Endothelial cell of umbilical vein (primary cell): Measurements from ENCODE around the gene PSMB4. TPM values are rescaled to one million over a fixed set of nuclear protein-coding genes. Genes with fewer than 3 reads are reported as not detected.

ENCODE experiments used
- BruUV-seq: library from RNA; stranded (reverse); fragments of 400-500 nt; replicated peaks from 2 replicates; lab custom pipeline; 2021; lab: Mats Ljungman, UMichigan
- CTCF ChIA-PET: fragments of 300-600, 350-600 bp; sonication (Branson Sonifier 250); formaldehyde crosslinking; loops from one replicate; lab custom pipeline; 2021; ENCODE audit warnings: antibody characterized with exemption, inconsistent platforms; lab: Charles Lee
- POLR2A ChIA-PET: fragments of 300-600, 350-600 bp; sonication (Branson Sonifier 250); formaldehyde crosslinking; loops from one replicate; lab custom pipeline; 2021; ENCODE audit warnings: antibody characterized with exemption, inconsistent platforms; lab: Charles Lee
- DNase-seq: peaks from one replicate; pipeline ENCODE4 v3.0.0-alpha.2; 2011; ENCODE audit warnings: low read depth, low spot score
- FAIRE-seq: peaks from 2 replicates; lab custom pipeline; 2011; peaks lifted over from hg19 to GRCh38; lab: Jason Lieb, UNC
- H2AFZ ChIP-seq: 2 replicates; pipeline ENCODE4 v1.6.0; 2012; ENCODE audit warnings: low read depth, low read length, control low read depth, inconsistent platforms
- H3K27ac ChIP-seq: 2 replicates; pipeline ENCODE4 v1.5.1; 2011; ENCODE audit warnings: low read depth, mild to moderate bottlenecking, control low read depth, low read length, moderate library complexity; ENCODE audit not compliant: insufficient read depth
- H3K27me3 ChIP-seq, 2 experiments: 2 replicates each; pipeline versions ENCODE4 v1.6.0 to v1.6.1; 2011; ENCODE audit warnings: low read length in 2 of 2, mixed read lengths in 1 of 2; ENCODE audit not compliant: control insufficient read depth in 2 of 2, insufficient read depth in 2 of 2
- H3K36me3 ChIP-seq, 2 experiments: 2 replicates in 1 of 2; 3 replicates in 1 of 2; pipeline ENCODE4 v1.5.1; 2011; ENCODE audit warnings: low read length in 2 of 2, mild to moderate bottlenecking in 1 of 2, moderate library complexity in 1 of 2; ENCODE audit not compliant: control insufficient read depth in 2 of 2, insufficient read depth in 2 of 2; ENCODE audit errors: extremely low read depth in 1 of 2
- H3K4me1 ChIP-seq: 3 replicates; pipeline ENCODE4 v1.5.1; 2011; ENCODE audit warnings: mild to moderate bottlenecking, low read length; ENCODE audit not compliant: control insufficient read depth, insufficient read depth; ENCODE audit errors: extremely low read depth
- H3K4me2 ChIP-seq: 2 replicates; pipeline ENCODE4 v1.6.1; 2011; ENCODE audit warnings: low read length, control low read depth, mixed read lengths; ENCODE audit not compliant: insufficient read depth
- H3K4me3 ChIP-seq, 3 experiments: fragments of 200-600 bp in 1 of 3; sonication (generic), shearing (Covaris generic) in 1 of 3; replicated peaks in 1 of 3; 2 replicates each; pipeline ENCODE4 v1.5.1; 2011 to 2016; ENCODE audit warnings: control low read depth in 3 of 3, low read length in 3 of 3, mild to moderate bottlenecking in 2 of 3, inconsistent platforms in 1 of 3, low read depth in 1 of 3, moderate library complexity in 1 of 3; ENCODE audit not compliant: insufficient read depth in 1 of 3
- H3K79me2 ChIP-seq: 2 replicates; pipeline ENCODE4 v1.6.0; 2012; ENCODE audit warnings: low read length, inconsistent platforms; ENCODE audit not compliant: control insufficient read depth, insufficient read depth
- H3K9ac ChIP-seq: replicated peaks from 2 replicates; pipeline ENCODE3; 2011; ENCODE audit warnings: low read length, control low read depth; ENCODE audit not compliant: insufficient read depth; ENCODE audit errors: extremely low read depth
- H3K9me1 ChIP-seq: replicated peaks from 3 replicates; pipeline ENCODE4 v1.6.0; 2011; ENCODE audit warnings: mild to moderate bottlenecking, low read length; ENCODE audit not compliant: control insufficient read depth, insufficient read depth; ENCODE audit errors: extremely low read depth
- H3K9me3 ChIP-seq: replicated peaks from 2 replicates; pipeline ENCODE4 v1.5.1; 2012; ENCODE audit warnings: low read length, inconsistent platforms; ENCODE audit not compliant: control insufficient read depth, insufficient read depth
- H4K20me1 ChIP-seq: replicated peaks from 2 replicates; pipeline ENCODE3; 2011; ENCODE audit warnings: mild to moderate bottlenecking, low read length; ENCODE audit not compliant: control insufficient read depth, insufficient read depth; ENCODE audit errors: extremely low read depth
- EZH2 ChIP-seq: IDR thresholded peaks from 2 replicates; pipeline ENCODE4 v1.6.1; 2012; ENCODE audit warnings: borderline replicate concordance, low read depth, mild to moderate bottlenecking, moderate library complexity, low read length, inconsistent platforms; ENCODE audit not compliant: severe bottlenecking
- FOS ChIP-seq: IDR thresholded peaks from 2 replicates; pipeline ENCODE4 v1.6.1; 2011; ENCODE audit warnings: mild to moderate bottlenecking, low read length, moderate library complexity, borderline replicate concordance; ENCODE audit not compliant: insufficient read depth
- GATA2 ChIP-seq: IDR thresholded peaks from 2 replicates; pipeline ENCODE4 v1.7.0; 2011; ENCODE audit warnings: low read depth, mild to moderate bottlenecking, moderate library complexity, mixed read lengths, low read length; ENCODE audit not compliant: insufficient read length, insufficient read depth
- JUN ChIP-seq: IDR thresholded peaks from 2 replicates; pipeline ENCODE4 v1.6.1; 2011; ENCODE audit warnings: borderline replicate concordance, low read depth; ENCODE audit not compliant: insufficient read length, insufficient read depth
- MAX ChIP-seq: IDR thresholded peaks from 2 replicates; pipeline ENCODE4 v1.6.1; 2011; ENCODE audit not compliant: insufficient read depth, insufficient read length
- MYC ChIP-seq: IDR thresholded peaks from one replicate; pipeline ENCODE4 v1.6.1; 2011; ENCODE audit warnings: mild to moderate bottlenecking, low read depth, low read length
- POLR2A ChIP-seq: IDR thresholded peaks from 2 replicates; pipeline ENCODE4 v1.6.1; 2012; ENCODE audit warnings: low read depth, mild to moderate bottlenecking, control low read depth, low read length
- dilution Hi-C: fragments of 300-500 bp; cut with MboI; formaldehyde crosslinking; loops from one replicate; pipeline ENCODE4 v1.15.0; 2019; ENCODE audit warnings: low sequenced_read_pairs; ENCODE audit not compliant: extremely low pct_ligation_motif_present
- intact Hi-C: fragments of 100-400 bp; cut with micrococcal nuclease; formaldehyde crosslinking; loops from one replicate; pipeline ENCODE4 v1.10.0; 2022
- polyA plus RNA-seq, 4 experiments: library from polyadenylated mRNA; depleted of rRNA in 3 of 4; stranded (reverse) in 3 of 4; unstranded in 1 of 4; fragments of >200 nt; gene quantifications; 2 replicates each; pipeline versions ENCODE4 v1.2.1 to v1.2.3, GENCODE V29; 2011 to 2012; ENCODE audit warnings: missing spikeins in 1 of 4
- total RNA-seq: library from RNA; stranded (reverse); gene quantifications from 2 replicates; pipeline ENCODE4 v1.2.3, GENCODE V29; 2021
- TF ChIP-seq, protein P1 (sequence below), 2 donors: IDR thresholded peaks; 1 replicate in 1 of 2; 2 replicates in 1 of 2; pipeline ENCODE4 v1.5.1; 2011; ENCODE audit warnings: low read length in 2 of 2, mild to moderate bottlenecking in 2 of 2, moderate library complexity in 2 of 2, control low read depth in 1 of 2, inconsistent platforms in 1 of 2, low read depth in 1 of 2; ENCODE audit not compliant: insufficient read depth in 1 of 2; ENCODE audit errors: extremely low read depth in 1 of 2

PSMB4 gene
- total and polyA plus RNA-seq, 2 donors (not counting 3 experiments of a cell fraction or from before 2014, with no cell fraction given): 335 to 835 TPM

DNA sequence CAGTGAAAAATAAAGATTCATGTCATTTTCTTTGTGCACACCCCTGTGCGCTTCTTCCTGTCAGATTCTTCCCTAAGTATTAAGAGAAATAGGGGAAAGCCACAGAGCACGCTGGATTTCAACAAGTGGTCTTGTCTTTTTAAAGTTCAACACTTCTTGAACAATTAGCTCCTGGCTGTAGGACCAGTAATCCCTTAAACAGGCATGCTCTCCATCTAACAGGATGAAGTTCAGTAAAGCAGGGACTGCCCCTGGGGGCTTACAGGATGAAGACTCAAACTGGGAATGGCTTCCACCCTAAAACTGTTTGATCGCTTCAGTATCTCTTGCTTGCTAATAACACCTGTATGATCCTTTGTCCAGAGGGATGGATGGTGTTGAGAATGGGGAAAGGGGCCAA is 4.2 kb downstream of the PSMB4 start:
- no TSS peak for BruUV-seq
- H3K9me1 ChIP-seq: no peaks in the 10 kb centered on the region
- no peak overlapping the region for H2AFZ ChIP-seq
- no peaks in the 10 kb centered on the region for H3K9me3 ChIP-seq
- POLR2A ChIA-PET: interaction anchor here (0.7 kb wide), 1 partner anchor 36 kb away, joined by 5 read pairs; no protein-coding TSS in a partner anchor
- no peak overlapping the region for H3K4me3 ChIP-seq
- CTCF ChIA-PET: interaction anchor here (0.9 to 1.9 kb wide), 3 partner anchors 10 to 63 kb away, joined by 3 to 4 read pairs (median 3); no protein-coding TSS in a partner anchor
- peaks cover 20% of the 10 kb centered on the region for H3K79me2 ChIP-seq
- no peak overlapping the region for H3K9ac ChIP-seq
- no peak overlapping the region for H3K4me2 ChIP-seq
- DNase-seq (no peak), FAIRE-seq (no peak)
- intact Hi-C loops (no loop called here), dilution Hi-C loops (no loop called here)
- TF ChIP-seq MYC (no peak), FOS (no peak), GATA2 (no peak), POLR2A (no peak), EZH2 (no peak), MAX (no peak), JUN (no peak)
- TF ChIP-seq, protein P1, sequence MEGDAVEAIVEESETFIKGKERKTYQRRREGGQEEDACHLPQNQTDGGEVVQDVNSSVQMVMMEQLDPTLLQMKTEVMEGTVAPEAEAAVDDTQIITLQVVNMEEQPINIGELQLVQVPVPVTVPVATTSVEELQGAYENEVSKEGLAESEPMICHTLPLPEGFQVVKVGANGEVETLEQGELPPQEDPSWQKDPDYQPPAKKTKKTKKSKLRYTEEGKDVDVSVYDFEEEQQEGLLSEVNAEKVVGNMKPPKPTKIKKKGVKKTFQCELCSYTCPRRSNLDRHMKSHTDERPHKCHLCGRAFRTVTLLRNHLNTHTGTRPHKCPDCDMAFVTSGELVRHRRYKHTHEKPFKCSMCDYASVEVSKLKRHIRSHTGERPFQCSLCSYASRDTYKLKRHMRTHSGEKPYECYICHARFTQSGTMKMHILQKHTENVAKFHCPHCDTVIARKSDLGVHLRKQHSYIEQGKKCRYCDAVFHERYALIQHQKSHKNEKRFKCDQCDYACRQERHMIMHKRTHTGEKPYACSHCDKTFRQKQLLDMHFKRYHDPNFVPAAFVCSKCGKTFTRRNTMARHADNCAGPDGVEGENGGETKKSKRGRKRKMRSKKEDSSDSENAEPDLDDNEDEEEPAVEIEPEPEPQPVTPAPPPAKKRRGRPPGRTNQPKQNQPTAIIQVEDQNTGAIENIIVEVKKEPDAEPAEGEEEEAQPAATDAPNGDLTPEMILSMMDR (IDR thresholded peaks at IDR 0.05; ENCODE audit: extremely low read depth in 1 of 2, insufficient read depth in 1 of 2, low read depth in 1 of 2, low read length in 2 of 2): no peak
- H3K27me3 ChIP-seq: no peaks in the 10 kb centered on the region
- no peaks in the 10 kb centered on the region for H4K20me1 ChIP-seq
- peaks cover 34 to 48% of the 10 kb centered on the region in 2 experiments for H3K36me3 ChIP-seq
- H3K27ac ChIP-seq: no peak overlapping the region
- peaks cover 6% of the 10 kb centered on the region for H3K4me1 ChIP-seq
